NCI-H2107 (cell line): Measurements from ENCODE around the gene MYH10.
"Not testable (repeated sequence)": the region's sequence is repeated elsewhere in the genome, so short reads cannot be mapped to it uniquely, and the experiment has no call there.

Experiments
- DNase-seq: peaks from one replicate; lab custom pipeline; 2025; lab: John Stamatoyannopoulos, UW

Gene MYH10

DNA sequence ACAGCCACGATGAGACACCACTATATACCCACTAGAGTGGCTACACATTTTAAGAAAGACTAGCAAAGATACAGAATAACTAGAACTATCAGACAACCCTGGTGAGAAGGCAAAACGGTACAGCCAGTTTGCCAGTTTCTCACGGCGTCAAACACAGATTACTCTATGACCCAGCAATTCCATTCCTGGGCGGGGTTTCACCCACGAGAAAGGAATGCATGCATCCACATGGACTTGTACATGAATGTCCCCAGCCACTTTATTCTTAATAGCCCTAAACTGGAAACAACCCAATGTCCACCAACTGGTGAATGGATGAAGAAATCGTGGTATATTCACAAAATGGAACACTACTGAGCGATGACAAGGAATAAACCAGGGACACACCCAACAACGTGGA lies 74.5 kb downstream of the MYH10 start:
- no peak for DNase-seq

DNA sequence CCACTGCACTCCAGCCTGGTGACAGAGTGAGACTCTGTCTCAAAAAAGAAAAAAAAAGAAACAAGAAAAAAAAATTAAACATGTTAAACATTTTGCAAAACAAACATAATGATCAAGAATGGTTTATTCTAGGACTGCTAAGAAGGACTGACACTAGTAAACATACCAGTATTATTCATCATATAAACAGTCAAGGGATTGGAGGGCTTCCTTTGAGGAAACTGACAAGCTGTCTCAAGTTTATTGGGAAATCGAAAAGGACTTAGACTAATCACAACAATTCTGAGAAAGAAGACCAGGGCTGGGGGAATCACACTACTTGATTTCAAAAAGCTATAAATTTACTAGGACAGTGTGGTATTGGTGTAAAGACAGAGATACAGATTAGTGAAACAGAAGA lies 75.5 kb downstream of the MYH10 start:
- DNase-seq, result no peak

DNA sequence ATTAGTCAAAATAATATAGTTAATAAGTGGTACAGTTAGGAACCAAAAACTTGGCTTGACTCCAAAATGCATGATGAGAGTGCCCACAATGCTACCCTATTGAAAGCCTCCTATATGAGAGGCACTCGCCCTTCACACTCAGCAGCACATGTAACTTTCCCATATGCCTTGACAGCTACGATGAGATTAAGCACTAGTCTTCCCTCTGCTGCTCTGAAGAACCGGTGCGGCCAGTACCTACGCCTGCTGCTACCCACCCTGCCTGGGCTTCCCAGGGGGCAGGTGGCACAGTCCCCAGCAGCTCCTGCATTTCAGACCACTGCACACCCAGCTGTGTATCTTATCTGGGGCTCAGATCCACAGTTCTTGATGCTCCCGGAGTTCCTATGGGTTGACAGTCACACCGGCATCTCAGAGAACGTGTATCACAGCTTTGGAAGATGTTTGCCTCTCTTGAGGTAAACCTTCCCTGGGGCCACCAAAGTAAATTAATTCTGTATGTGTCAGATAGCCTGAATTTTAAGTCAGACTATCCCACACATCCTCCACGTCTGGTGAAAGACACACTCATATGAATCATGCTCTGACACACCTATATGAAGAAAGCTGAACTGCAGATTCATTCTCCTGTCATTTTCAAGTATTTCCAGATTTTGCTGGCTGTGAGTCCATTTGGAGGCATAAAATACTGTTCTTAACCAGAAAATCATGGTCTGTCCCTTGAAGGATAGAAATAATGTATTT lies 77.8 kb downstream of the MYH10 start:
- DNase-seq, result no peak

DNA sequence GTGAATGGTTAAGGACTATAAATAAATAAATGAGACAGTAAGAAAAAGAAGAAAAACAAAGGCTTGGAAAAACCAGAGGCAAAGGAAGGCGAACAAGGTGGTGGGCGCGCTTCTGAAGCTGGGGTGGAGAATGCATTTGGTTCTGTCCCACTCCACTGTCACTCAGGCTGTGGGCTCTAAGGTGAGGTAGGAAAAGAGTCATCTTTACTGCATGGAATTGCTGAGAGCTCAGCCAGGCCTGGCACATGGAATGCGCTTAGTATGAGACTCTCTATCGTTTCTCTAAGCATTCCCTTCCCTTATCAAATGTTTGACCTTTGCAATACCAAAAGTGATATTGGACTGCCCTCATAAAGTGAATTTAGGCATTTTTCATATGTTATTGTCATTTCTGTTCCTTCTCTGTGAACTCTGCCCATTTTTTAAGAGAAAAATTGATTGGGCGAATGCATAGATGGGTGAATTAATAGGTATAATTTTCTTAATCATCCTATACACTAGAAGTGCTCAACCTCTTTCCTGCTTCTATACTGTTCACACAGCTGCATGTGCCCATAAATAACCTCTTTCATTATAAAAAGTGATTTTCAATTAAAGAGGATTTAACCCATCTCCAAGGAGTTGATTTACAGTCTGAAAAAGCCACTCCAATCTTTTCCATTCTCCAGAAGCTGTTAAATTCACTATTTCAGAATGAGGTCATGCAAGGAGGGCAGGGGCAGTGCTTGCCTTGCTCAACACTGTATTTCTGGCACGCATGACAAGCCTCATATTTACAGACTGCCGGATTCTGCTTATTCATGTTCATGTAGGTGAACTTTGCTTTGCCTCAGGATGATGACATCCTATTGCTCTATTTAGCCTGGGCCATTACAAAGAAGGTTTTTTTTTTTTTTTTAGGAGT lies 87.7 kb downstream of the MYH10 start:
- no peak for DNase-seq

DNA sequence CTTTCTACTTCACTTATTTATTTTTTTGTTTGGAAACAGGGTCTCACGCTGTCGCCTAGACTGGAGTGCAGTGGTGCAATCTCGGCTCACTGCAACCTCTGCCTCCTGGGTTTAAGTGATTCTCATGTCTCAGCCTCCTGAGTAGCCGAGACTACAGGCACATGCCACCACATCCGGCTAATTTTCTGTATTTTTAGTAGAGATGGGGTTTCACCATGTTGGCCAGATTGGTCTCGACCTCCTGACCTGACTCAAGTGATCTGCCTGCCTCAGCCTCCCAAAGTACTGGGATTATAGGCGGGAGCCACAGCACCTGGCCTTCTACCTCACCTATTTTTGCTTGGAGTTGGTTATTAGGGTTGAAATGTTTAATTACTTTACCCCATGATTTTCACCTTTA lies 90.5 kb downstream of the MYH10 start:
- DNase-seq, result not testable (repeated sequence)

DNA sequence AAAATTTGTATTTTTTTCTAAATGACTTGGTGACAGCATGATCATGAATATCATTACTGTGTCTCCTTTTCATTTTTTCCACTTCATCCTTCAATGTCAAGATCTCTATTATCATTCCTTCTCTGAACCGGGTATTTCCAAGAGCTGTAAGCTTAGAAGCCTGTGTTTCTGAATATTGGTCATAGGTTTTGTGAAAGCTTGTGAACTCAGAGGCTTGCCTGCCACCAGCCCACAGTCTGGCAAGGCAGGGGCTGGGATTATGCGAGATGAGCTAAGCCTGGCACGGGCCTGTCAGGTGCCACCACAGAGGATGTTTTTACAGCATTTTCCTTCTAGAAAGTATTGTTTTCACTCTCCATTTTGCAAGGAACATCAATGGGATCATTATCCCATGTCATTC lies 92.8 kb downstream of the MYH10 start:
- no peak for DNase-seq

DNA sequence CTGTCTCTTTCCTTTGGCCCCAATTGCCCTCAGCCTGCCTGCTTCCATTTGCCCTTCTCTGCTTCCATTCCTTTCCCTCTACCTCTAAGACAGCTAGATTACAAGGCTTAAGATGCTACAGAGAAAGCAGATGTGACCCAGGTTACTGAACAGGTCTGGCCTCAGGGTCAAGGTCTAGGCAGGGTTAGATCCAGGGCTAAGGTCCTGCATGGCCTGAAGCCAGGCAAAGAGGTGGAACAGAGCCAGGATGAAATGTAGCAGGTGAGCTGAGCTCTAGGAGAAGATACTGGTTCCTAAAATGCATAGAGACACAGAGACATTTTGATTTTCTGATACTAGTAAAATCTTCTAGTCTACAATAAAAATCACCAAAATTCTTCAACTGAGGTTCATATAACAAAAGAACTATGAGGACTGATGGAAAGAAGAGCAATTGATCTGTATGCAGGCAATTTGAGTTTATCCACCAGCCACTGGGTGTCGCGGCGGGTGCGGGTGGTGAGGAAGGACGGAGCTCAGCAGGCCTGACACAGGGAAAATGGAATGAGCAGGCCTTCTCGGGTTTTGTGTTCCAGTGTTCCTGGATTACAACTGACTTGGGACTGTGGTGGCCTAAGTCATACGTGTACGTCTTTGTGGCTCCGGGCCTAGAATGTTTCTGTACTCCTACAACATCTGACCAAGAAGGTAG lies 95.9 kb downstream of the MYH10 start:
- DNase-seq, result no peak

DNA sequence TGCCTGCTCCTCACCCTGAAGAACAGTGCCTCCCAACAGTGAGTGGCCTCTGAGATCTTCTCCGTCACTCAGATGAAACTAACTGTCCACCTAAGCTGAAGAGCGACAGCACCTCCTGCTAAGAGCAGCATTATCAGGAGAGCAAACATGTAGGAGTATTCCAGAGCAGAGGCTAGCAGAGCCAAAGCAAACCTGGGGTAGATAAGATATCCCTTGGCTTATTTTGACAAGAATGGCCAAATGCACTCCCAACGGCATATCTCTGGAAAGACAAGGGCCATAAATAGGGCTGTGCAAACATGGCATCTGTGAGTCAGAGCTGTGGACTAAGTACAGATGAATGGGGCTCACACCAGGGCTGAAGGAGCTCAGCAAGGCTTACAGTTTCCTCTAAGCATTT lies 98.5 kb downstream of the MYH10 start:
- no peak for DNase-seq

DNA sequence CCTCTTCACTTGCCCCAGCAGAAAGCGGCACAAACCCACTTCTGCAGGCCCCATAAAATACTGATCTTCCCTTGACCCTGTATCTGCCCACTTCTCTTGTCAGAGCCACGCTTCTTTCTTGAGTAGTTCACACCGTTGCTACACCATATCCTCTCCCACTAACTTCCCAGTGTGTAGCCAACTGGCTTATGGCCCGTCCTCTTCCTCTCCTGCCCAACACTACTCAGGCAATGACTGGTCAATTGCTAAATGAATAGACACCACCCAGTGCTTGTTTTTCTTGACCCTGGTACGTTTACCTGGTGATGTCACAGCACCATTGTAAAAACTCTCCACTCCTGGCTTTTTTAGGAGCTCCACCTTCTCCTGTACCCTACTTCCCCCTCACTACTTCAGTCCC lies 107.9 kb downstream of the MYH10 start:
- no peak for DNase-seq

DNA sequence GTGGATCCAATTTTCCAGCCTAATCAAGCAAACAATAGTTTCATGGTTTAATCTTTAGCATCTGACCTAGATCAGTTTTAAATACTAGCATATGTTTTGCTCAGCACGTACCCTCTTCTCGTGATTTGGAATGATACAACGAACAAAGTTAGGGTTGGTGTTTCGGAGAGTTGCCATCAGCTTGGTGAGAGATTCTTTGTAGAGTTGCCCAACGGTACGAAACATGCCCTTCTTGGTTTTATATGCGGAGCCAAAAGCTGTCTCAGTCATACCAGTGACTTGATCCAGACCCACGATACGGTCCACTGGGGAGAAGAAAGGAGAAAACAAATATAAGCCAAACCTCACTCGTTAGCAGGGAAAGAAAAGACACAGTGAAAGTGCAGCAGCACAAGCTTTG lies 109.5 kb downstream of the MYH10 start:
- DNase-seq, result no peak

DNA sequence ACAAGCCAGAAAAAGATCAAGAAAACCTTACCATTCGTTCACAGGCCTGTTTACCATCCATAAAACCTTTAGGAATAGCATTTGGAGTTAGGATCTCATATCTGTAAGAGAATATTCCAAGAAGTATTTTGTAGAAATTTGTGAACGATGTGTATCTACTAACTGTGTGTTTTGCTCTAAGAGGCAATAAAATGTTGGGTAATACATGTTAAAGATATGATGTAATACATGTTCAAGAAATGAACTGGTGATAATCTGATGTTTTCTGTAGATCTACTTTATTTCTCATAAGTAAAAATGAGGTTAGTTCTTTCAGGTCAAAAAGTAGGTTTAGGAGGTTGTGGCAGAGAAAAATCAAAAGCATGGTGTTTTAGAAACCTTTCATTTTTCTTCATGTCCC lies 111.7 kb downstream of the MYH10 start:
- no peak for DNase-seq

DNA sequence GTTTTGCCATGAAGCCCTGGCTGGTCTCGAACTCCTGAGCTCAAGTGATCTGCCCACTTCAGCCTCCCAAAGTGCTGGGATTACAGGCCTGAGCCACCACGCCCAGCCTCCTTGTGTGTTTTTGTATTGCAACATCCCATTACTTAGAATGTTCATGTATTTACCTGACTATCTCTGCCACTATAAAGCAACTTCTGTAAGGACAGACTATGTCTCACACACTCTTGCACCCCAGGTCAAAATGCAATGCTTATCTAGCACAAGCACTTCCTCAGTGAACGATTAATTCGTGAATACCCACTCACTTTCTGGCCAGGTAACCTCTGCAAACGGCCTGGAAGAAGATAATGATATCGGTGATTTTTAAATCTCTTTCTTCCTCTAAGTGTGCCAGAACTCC lies 112.2 kb downstream of the MYH10 start:
- DNase-seq, result no peak

DNA sequence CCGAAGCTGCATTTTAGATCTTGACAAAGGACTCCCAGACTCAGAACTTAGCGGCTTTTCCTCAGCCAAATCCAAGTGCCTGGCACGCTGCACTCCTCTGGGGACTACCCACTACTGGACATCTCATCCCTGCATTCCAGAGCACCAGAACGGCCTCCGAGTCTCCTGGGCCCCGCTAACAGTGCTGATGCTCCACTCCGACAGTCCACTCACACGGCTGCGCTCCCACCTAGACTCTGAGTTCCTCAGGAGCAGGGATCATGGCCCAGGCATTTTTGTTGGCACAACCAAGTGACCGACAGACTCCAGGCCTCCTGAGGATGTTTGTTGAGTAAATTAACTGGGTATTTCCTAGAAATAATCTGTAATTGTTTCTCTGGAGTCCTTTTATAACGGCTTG lies 115.7 kb downstream of the MYH10 start:
- no peak for DNase-seq

DNA sequence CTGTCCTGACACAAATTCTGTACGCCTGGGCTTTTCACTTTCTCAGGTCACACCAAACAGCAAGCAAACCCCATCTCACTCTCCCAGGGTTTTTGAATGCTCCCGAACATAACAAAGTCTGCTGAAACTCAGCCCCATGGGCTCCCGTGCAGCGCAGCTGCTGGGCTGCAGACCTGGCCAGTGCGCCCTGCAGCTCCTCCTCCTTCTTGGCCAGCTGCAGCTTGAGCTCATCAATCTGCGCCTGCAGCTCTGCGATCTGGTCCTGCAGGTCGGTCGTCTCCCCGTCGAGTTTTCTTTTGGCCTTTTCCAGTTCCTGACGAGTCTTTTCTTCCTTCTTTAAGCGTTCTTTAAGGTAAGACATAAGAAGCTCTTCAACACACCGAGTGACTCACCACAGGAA lies 124.4 kb downstream of the MYH10 start:
- no peak for DNase-seq

DNA sequence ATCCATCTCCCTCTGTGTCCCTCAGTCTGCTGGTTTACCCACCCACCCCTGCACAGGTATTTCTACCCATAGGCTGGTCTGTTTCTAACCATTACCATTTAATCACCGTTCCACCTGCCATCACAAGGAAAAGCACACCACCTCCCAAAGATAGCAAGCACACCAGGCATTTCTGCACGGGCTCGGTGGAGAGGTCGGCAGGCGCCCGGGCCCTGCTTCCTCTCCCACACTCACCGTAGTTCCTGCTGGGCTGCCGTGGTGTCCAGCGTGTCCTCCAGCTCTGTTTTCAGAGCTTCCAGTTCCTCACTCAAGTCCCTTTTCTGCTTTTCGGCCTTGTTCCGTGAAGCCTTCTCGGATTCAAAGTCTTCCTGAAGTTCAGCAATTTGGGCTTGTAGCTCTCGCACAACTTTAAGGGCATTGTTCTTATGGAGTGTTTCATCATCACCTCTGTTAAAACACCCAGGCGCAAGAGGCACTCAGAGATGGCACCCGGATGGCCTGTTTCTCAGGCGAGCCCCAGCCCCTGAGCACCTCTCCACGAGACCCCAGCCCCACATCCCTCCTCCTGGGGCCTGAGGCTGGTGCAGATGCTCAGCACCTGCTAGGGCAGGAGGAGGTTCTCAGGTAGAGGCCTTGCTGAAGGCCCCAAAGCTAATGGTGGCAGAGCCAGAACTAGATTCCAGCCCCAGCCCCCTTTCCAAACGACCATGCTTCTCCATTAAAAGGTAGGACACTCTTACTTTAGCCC lies 125.9 kb downstream of the MYH10 start:
- no peak for DNase-seq

DNA sequence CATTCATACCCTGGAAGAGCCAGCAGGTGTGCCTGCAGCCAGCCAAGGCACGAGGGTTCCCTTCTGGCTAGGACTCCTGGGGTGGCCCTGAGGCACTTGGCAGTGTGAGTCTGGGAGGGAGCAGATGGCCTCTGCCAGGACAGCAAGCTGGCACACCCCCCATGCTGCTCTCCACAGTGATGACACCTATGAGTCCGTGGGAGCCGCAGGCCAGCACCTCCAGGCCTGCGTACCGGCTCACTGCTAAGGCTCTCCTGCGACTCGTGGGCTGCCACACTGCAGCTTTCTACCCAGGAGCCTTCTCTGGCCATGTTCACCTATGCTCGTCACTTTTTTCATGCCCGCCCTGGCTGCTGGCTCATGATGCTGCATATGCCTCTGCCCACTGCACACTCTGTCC lies 126.7 kb downstream of the MYH10 start:
- DNase-seq, result no peak

DNA sequence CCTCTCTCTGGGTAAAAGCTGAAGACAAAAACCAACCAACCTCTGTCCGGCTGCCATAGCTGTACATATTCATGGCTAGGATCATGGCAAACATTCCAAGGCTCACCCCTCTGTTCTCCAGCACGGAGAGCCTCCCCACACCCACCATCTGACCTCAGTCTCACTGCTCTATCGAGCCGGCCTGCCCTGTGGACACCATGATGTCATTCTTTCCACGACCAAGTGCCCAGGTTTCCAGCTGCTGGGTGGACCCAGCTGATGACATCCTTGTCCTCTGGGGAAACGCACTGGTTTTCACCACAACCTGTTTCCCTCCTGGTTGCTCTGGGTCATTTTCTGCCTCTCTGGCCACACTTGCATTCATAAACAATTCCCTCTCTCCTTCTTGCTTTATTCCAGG lies 127.2 kb downstream of the MYH10 start:
- DNase-seq, result no peak

DNA sequence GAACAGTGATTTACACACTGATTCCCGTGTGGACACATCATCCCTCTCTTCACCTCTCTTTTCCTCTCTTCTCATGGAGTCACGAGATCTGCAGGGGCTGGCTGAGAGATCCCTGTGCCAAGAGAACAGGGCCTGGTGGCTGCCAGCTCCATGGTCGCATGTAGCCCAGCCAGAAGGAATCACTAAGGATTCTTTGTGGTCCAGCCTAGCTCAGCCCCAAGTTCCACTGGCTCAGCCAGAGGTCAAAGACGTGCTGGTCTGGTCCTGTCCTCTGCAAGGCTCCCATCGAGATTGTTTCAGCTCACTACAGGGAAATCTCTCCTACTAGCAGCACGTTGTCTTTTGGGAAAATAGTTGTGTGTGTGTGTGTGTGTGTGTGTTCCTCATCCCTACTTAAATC lies 128.4 kb downstream of the MYH10 start:
- DNase-seq, result no peak

DNA sequence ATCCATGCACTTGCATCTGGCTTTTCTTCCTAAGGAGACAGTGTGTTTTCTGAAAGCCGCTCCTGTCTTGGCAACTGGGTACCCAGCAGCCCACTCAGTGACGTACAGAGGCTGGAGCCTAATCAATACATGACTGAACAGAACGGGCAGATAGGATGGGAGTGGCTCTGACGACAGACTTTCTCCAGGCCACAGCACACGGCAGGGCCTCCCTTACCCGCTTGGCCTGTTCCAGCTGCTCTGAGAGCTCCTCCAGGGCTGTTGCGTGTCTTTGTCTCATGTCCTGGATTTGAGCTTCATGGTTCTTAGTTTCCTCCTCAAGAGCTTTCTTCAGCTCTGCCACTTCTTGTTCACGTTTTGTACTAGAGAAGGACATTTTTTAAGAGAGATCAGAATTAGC lies 129.9 kb downstream of the MYH10 start:
- no peak for DNase-seq

DNA sequence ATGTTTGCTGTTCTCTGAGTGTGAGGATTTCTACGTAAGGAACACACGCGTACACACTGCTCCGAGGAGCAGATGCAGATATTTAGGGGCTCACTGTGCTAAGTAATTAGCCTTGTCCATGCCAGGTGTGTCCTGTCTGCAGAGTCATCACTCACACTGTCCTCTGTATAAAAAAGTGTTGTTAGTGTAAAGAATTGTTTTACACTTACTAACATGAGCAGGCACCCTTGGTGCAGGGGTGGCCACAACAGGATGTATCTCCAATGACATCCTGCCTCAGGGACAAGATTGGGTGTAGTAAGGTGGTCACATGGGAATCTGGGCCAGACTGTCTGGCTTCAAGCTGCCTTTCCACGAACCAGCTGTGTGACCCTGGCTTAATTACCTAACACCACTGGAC lies 130.9 kb downstream of the MYH10 start:
- DNase-seq, result no peak

DNA sequence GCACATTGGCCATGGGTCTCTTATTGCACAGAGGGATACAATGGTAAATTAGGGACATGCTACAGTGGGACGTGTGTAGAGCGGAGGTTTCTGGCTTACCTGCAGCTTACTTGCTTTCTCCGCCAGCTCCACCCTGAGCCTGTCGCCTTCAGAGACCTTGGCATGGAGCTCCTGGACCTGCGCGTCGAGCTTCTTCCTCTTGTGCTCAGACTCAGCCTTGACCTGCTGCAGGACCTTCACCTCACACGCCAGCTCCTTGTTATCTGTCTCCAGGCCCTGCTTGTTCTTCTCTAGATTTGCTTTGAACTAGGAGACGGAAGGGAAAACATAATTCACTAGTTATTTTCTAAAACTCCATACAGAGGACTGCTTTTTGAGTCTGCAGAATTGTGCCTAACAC lies 131.4 kb downstream of the MYH10 start:
- no peak for DNase-seq

DNA sequence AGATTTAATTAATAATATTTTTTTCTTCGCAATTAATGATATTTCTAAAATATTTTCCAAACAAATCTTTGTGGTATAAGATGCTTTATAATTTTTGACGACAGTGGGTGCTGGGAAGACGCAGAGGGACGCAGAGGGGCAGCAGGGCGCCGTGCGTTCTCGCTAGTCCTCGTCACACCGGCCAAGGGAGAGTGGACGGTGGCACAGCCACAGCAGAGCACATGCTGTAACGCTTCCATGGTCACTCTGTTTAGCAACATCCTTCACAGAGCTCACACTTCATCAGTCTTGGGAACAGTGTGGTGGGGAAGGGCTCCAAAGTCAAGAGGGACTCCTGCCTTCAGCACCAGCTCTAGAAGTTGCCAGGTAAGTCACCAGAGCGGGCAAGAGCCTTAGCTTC lies 134.4 kb downstream of the MYH10 start:
- no peak for DNase-seq
